Mucosa of gallbladder (tissue), 1 donor: ENCODE measurements around the gene PAQR5. TPM values are rescaled to one million over a fixed set of nuclear protein-coding genes. Genes with fewer than 3 reads are reported as not detected.

ENCODE experiments used
- DNase-seq: peaks from one replicate; pipeline ENCODE4 v3.0.0-alpha.2; 2020; ENCODE audit warnings: low spot score
- total RNA-seq: library from RNA; stranded (reverse); gene quantifications from one replicate; pipeline ENCODE4 v1.2.1, GENCODE V29; 2021
- donor health status: DM: no; HTN: no; CAD: no.

PAQR5 gene
- total RNA-seq, 1 donor from 2014 or later, result 20.5 TPM

DNA sequence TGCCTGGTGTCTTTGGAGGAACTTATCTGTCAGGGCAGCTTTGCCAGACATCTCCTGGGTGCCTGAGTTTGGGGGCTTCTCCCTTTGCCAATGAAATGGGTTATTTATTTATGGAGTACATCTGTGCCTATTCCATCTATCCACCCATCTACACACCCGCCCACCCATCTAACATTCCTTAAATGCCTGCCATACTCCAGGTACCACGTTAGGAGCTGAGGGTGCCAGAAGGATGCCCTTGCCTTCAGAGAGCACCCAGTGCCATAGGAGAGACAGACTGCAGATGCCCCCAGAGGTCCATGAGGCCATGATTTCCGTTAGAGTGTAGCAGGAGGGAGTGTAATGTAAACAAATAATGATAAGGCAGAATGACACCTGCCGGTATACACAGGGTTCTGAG is 93.6 kb downstream of the PAQR5 start:
- no peak for DNase-seq

DNA sequence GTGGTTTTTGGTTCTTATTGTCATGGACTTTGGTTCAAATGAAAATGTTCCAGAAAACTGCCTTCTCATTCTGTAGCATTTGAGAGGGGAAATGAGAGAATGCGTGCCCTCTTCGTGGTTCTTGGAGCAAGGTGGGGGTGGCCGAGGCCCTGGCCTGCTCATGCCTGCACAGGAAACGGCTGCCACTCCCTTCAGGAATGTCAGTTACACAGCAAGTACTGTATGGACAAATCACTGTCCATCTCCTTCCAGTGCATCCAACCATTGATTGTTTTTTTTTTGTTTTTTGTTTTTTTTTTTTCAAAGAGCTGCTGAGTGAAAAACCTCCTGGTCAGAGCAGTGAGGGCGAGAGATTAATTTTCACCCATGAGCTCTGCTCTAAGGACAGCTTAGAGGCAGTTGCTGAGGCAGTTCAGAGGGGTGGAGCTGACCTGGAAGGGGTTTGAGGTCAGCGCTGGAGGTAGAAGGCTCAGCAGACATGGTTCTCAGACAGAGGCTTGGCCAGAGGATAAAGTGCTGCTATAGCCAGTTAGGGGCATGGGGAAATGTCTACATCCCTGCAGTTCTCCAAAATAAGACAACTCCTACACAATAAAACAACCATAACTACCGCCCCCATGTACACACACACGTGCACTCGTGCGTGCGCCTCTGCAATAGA is 95.2 kb downstream of the PAQR5 start:
- no peak for DNase-seq

GRCh38 chr15:69394556-69395282 is 96.0 kb downstream of the PAQR5 start:
- peak; percentile 80 for DNase-seq

GRCh38 chr15:69395460-69395859 is 96.7 kb downstream of the PAQR5 start:
- DNase-seq, result no peak

DNA sequence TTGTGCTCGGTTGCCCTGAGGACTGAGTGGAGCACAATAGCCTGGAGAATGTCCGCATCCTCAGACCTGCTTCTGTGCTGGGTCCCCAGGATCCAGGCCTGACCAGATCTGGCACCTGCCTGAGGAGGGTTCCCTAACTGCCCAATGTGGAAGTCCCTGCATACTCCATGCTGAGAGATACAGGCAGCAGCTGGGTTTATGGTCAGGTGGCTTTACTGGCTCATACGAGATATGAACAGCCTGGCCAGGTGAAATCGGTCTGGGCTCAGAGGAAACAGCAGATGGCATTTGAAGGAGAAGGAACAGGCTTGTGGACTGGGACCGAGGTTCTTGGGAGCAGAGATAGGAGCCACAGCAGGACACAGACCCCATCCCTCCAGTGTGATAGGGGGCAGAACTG is 97.3 kb downstream of the PAQR5 start:
- no peak for DNase-seq

DNA sequence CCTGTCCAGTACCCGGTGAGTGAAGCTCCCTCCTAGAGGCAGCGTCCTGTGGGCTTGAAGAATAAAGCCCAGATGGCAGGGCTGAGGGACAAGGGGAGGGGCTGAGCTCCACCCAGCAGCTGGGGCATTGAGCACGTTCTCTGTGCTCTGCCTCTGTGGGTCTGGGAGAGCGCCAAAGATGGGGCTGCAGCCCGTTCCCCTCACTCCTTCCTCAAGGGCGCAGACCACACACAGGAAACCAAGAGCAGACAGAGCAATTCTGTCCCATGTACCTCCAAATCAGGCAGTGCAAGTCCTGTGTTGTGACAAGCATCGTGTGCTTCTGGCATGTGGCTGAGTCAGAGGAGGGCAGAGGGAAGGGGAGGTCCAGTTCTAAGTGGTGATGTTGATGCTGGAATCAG is 99.8 kb downstream of the PAQR5 start:
- DNase-seq, result no peak

- no peak for DNase-seq
Observed at GRCh38 chr15:69400850-69401249, 102.1 kb downstream of the PAQR5 start.

DNA sequence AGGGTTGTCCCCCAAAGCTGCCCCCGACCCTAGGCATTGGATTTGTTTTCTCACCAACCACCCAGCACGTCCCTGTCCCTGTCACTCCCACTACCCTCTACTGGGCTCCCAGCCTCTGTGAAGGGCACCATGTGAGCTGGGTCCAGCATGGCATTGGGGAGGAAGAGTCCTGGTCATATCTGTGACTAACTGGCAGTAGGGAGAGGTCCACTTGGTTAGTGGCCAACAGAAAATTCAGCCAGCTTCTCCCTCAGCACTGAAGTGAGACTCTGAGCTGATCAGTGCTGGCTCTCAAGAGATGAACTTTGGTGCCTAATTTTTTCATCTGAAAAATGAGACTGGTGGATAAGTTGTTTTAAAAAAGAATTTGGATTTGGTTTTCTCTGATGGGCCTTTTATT is 104.1 kb downstream of the PAQR5 start:
- no peak for DNase-seq

DNA sequence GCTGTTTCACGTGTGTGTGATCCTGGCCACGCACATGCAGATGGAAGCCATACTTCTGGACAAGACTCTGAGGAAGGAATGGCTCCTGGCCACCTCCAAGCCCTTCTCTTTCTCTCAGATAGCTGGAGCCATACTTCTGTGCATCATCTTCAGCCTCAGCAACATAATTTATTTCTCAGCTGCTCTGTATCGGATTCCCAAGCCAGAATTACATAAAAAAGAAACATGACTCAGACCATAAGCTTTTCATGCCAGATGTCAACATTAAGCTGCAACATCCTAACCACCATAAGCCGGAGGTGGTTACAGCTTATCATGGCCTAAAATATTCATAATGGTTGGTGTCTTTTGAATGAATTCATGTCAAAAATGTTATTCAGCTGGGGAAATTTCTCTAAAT is 104.9 kb downstream of the PAQR5 start:
- DNase-seq, result no peak

DNA sequence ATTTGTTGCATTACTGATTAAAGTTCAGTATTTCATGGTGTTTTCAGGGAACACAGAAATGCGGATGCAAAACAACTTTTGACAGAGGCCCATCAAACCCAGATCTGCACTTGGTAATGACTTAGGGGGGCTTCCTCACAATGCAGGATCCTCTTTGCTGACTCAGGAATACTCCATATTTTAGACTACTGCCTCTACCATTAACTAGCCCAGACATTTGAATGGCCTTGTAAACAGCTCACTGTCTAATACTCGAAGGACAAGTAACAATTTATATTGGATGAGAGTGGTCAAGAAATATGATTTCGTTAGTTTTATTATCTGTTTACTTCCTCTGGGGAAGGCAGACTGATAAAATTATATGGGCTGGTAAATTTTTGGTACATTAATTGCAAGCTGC is 106.4 kb downstream of the PAQR5 start:
- no peak for DNase-seq

GRCh38 chr15:69407719-69408400 is 109.1 kb downstream of the PAQR5 start:
- DNase-seq, result no peak

- no peak for DNase-seq
Observed at GRCh38 chr15:69408841-69409240, 110.1 kb downstream of the PAQR5 start.

DNA sequence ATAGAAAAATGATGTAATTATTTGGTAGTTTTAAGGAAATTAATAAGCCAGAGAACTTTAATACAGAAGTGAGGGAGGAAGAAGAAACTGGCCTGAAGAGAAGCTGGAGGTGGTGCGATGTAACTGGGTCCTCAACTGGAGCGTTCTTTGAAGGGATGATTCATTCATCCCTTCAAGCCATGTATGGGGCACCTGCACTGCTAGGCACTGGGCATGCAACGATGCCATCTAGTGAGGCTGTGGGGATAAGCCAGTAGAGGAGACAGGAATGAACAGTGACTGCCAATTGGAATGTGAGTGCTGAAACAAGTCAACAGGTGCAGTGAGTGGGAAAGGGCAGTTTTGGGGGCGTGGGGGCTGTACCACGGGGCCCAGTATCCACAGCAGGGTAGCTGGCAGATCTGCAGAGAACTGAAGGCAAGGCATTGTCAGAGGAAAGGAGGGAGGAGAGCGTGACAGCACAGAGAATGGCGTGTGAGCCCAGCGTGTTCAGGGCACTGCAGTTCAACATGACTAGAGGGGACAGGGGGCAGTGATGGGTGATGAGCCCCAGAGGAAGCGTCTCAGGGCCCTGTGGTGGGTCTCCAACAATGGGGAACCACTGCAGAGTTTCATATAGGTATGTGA is 111.6 kb downstream of the PAQR5 start:
- DNase-seq, result no peak

DNA sequence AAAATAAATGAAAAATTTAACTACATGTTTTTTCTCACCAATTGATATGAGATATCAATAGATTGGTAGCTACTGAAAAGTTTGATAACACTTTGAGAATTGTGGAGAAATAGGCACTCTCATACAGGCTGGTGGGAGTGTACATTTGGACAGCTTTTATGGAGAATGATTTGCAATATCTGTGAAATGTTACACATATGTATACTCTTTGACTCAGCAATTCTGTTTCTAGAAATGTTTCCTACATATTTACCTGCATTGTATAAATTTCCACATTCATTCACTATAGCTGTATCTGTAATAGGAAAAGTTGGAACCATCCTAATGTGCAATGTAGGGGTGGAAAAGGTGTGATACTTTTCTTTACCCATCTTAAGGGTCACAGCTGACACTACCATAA is 113.6 kb downstream of the PAQR5 start:
- DNase-seq, result no peak

DNA sequence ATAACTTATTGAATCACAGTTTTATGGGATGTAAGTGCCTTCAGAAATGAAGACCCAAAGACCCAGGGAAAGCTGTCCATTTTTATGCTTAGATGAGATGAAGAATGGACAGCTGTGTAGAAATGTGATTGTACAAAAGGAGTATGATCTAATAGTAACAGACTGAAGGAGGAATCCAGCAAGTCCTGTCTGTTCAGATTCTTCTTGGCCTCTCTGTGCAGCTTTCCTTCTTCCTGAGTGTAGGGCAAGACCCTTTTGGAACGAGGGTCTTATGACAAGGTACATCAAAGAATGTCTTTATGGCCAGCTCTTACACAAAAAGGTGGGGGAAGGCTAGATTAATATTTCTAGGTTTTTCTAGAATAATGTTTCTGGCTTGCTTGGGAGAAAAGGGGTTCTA is 114.0 kb downstream of the PAQR5 start:
- no peak for DNase-seq

GRCh38 chr15:69413822-69414700 is 115.3 kb downstream of the PAQR5 start, which contains the start of gene KIF23:
KIF23 (plus strand) TSS chr15:69414349; CDS start chr15:69414466, 117 bp downstream.
- DNase-seq, result peak; percentile 94

GRCh38 chr15:69414701-69415167 is 116.0 kb downstream of the PAQR5 start:
- peak; percentile 53 for DNase-seq

- no peak for DNase-seq
Observed at GRCh38 chr15:69415381-69415780, 116.7 kb downstream of the PAQR5 start.

- DNase-seq, result no peak
Observed at GRCh38 chr15:69417581-69417980, 118.9 kb downstream of the PAQR5 start.

GRCh38 chr15:69421498-69421897 is 122.8 kb downstream of the PAQR5 start:
- DNase-seq, result no peak

- DNase-seq, result no peak
Observed at GRCh38 chr15:69422336-69422895, 123.7 kb downstream of the PAQR5 start.
